Endothelial cell of umbilical vein (primary cell): ENCODE results near the gene TSPAN5. TPM values are rescaled to one million over a fixed set of nuclear protein-coding genes. Genes with fewer than 3 reads are reported as not detected.

Source experiments
- BruUV-seq: library from RNA; stranded (reverse); fragments of 400-500 nt; replicated peaks from 2 replicates; lab custom pipeline; 2021; lab: Mats Ljungman, UMichigan
- CTCF ChIA-PET: fragments of 300-600, 350-600 bp; sonication (Branson Sonifier 250); formaldehyde crosslinking; loops from one replicate; lab custom pipeline; 2021; ENCODE audit warnings: antibody characterized with exemption, inconsistent platforms; lab: Charles Lee
- POLR2A ChIA-PET: fragments of 300-600, 350-600 bp; sonication (Branson Sonifier 250); formaldehyde crosslinking; loops from one replicate; lab custom pipeline; 2021; ENCODE audit warnings: antibody characterized with exemption, inconsistent platforms; lab: Charles Lee
- DNase-seq: peaks from one replicate; pipeline ENCODE4 v3.0.0-alpha.2; 2011; ENCODE audit warnings: low read depth, low spot score
- FAIRE-seq: peaks from 2 replicates; lab custom pipeline; 2011; peaks lifted over from hg19 to GRCh38; lab: Jason Lieb, UNC
- H2AFZ ChIP-seq: 2 replicates; pipeline ENCODE4 v1.6.0; 2012; ENCODE audit warnings: low read depth, low read length, control low read depth, inconsistent platforms
- H3K27ac ChIP-seq: 2 replicates; pipeline ENCODE4 v1.5.1; 2011; ENCODE audit warnings: low read depth, mild to moderate bottlenecking, control low read depth, low read length, moderate library complexity; ENCODE audit not compliant: insufficient read depth
- H3K27me3 ChIP-seq, 2 experiments: 2 replicates each; pipeline versions ENCODE4 v1.6.0 to v1.6.1; 2011; ENCODE audit warnings: low read length in 2 of 2, mixed read lengths in 1 of 2; ENCODE audit not compliant: control insufficient read depth in 2 of 2, insufficient read depth in 2 of 2
- H3K36me3 ChIP-seq, 2 experiments: 2 replicates in 1 of 2; 3 replicates in 1 of 2; pipeline ENCODE4 v1.5.1; 2011; ENCODE audit warnings: low read length in 2 of 2, mild to moderate bottlenecking in 1 of 2, moderate library complexity in 1 of 2; ENCODE audit not compliant: control insufficient read depth in 2 of 2, insufficient read depth in 2 of 2; ENCODE audit errors: extremely low read depth in 1 of 2
- H3K4me1 ChIP-seq: 3 replicates; pipeline ENCODE4 v1.5.1; 2011; ENCODE audit warnings: mild to moderate bottlenecking, low read length; ENCODE audit not compliant: control insufficient read depth, insufficient read depth; ENCODE audit errors: extremely low read depth
- H3K4me2 ChIP-seq: 2 replicates; pipeline ENCODE4 v1.6.1; 2011; ENCODE audit warnings: low read length, control low read depth, mixed read lengths; ENCODE audit not compliant: insufficient read depth
- H3K4me3 ChIP-seq, 3 experiments: fragments of 200-600 bp in 1 of 3; sonication (generic), shearing (Covaris generic) in 1 of 3; replicated peaks in 1 of 3; 2 replicates each; pipeline ENCODE4 v1.5.1; 2011 to 2016; ENCODE audit warnings: control low read depth in 3 of 3, low read length in 3 of 3, mild to moderate bottlenecking in 2 of 3, inconsistent platforms in 1 of 3, low read depth in 1 of 3, moderate library complexity in 1 of 3; ENCODE audit not compliant: insufficient read depth in 1 of 3
- H3K79me2 ChIP-seq: 2 replicates; pipeline ENCODE4 v1.6.0; 2012; ENCODE audit warnings: low read length, inconsistent platforms; ENCODE audit not compliant: control insufficient read depth, insufficient read depth
- H3K9ac ChIP-seq: replicated peaks from 2 replicates; pipeline ENCODE3; 2011; ENCODE audit warnings: low read length, control low read depth; ENCODE audit not compliant: insufficient read depth; ENCODE audit errors: extremely low read depth
- H3K9me1 ChIP-seq: replicated peaks from 3 replicates; pipeline ENCODE4 v1.6.0; 2011; ENCODE audit warnings: mild to moderate bottlenecking, low read length; ENCODE audit not compliant: control insufficient read depth, insufficient read depth; ENCODE audit errors: extremely low read depth
- H3K9me3 ChIP-seq: replicated peaks from 2 replicates; pipeline ENCODE4 v1.5.1; 2012; ENCODE audit warnings: low read length, inconsistent platforms; ENCODE audit not compliant: control insufficient read depth, insufficient read depth
- H4K20me1 ChIP-seq: replicated peaks from 2 replicates; pipeline ENCODE3; 2011; ENCODE audit warnings: mild to moderate bottlenecking, low read length; ENCODE audit not compliant: control insufficient read depth, insufficient read depth; ENCODE audit errors: extremely low read depth
- CTCF ChIP-seq, 2 donors: IDR thresholded peaks; 1 replicate in 1 of 2; 2 replicates in 1 of 2; pipeline ENCODE4 v1.5.1; 2011; ENCODE audit warnings: low read length in 2 of 2, mild to moderate bottlenecking in 2 of 2, moderate library complexity in 2 of 2, control low read depth in 1 of 2, inconsistent platforms in 1 of 2, low read depth in 1 of 2; ENCODE audit not compliant: insufficient read depth in 1 of 2; ENCODE audit errors: extremely low read depth in 1 of 2
- EZH2 ChIP-seq: IDR thresholded peaks from 2 replicates; pipeline ENCODE4 v1.6.1; 2012; ENCODE audit warnings: borderline replicate concordance, low read depth, mild to moderate bottlenecking, moderate library complexity, low read length, inconsistent platforms; ENCODE audit not compliant: severe bottlenecking
- FOS ChIP-seq: IDR thresholded peaks from 2 replicates; pipeline ENCODE4 v1.6.1; 2011; ENCODE audit warnings: mild to moderate bottlenecking, low read length, moderate library complexity, borderline replicate concordance; ENCODE audit not compliant: insufficient read depth
- GATA2 ChIP-seq: IDR thresholded peaks from 2 replicates; pipeline ENCODE4 v1.7.0; 2011; ENCODE audit warnings: low read depth, mild to moderate bottlenecking, moderate library complexity, mixed read lengths, low read length; ENCODE audit not compliant: insufficient read length, insufficient read depth
- JUN ChIP-seq: IDR thresholded peaks from 2 replicates; pipeline ENCODE4 v1.6.1; 2011; ENCODE audit warnings: borderline replicate concordance, low read depth; ENCODE audit not compliant: insufficient read length, insufficient read depth
- MAX ChIP-seq: IDR thresholded peaks from 2 replicates; pipeline ENCODE4 v1.6.1; 2011; ENCODE audit not compliant: insufficient read depth, insufficient read length
- MYC ChIP-seq: IDR thresholded peaks from one replicate; pipeline ENCODE4 v1.6.1; 2011; ENCODE audit warnings: mild to moderate bottlenecking, low read depth, low read length
- POLR2A ChIP-seq: IDR thresholded peaks from 2 replicates; pipeline ENCODE4 v1.6.1; 2012; ENCODE audit warnings: low read depth, mild to moderate bottlenecking, control low read depth, low read length
- POLR2AphosphoS5 ChIP-seq: IDR thresholded peaks from 2 replicates; pipeline ENCODE4 v1.6.1; 2012; ENCODE audit warnings: low read depth, mild to moderate bottlenecking, control low read depth, low read length, moderate library complexity; ENCODE audit not compliant: insufficient read depth
- dilution Hi-C: fragments of 300-500 bp; cut with MboI; formaldehyde crosslinking; loops from one replicate; pipeline ENCODE4 v1.15.0; 2019; ENCODE audit warnings: low sequenced_read_pairs; ENCODE audit not compliant: extremely low pct_ligation_motif_present
- intact Hi-C: fragments of 100-400 bp; cut with micrococcal nuclease; formaldehyde crosslinking; loops from one replicate; pipeline ENCODE4 v1.10.0; 2022
- polyA plus RNA-seq, 4 experiments: library from polyadenylated mRNA; depleted of rRNA in 3 of 4; stranded (reverse) in 3 of 4; unstranded in 1 of 4; fragments of >200 nt; gene quantifications; 2 replicates each; pipeline versions ENCODE4 v1.2.1 to v1.2.3, GENCODE V29; 2011 to 2012; ENCODE audit warnings: missing spikeins in 1 of 4
- total RNA-seq: library from RNA; stranded (reverse); gene quantifications from 2 replicates; pipeline ENCODE4 v1.2.3, GENCODE V29; 2021

The TSPAN5 gene
- total and polyA plus RNA-seq, 2 donors (not counting 3 experiments of a cell fraction or from before 2014, with no cell fraction given), result 45.1 to 50.2 TPM

GRCh38 chr4:98503676-98504075 is 154.7 kb downstream of the TSPAN5 start:
- Histone ChIP-seq H3K9me3 (no peaks in the 10 kb centered on the region), H3K4me3 (no peak overlapping the region), H3K4me2 (no peak overlapping the region), H3K27me3 (no peaks in the 10 kb centered on the region), H3K36me3 (peaks cover 0 to 7% of the 10 kb centered on the region in 2 experiments), H3K9me1 (no peaks in the 10 kb centered on the region), H4K20me1 (no peaks in the 10 kb centered on the region), H2AFZ (no peak overlapping the region), H3K79me2 (peaks cover 3% of the 10 kb centered on the region), H3K27ac (no peak overlapping the region), H3K4me1 (no peaks in the 10 kb centered on the region), H3K9ac (no peak overlapping the region)
- CTCF ChIA-PET, result no interaction called here
- POLR2A ChIA-PET, result no interaction called here
- BruUV-seq, result no TSS peak
- dilution Hi-C loops (no loop called here), intact Hi-C loops (no loop called here)
- no peak for FAIRE-seq
- TF ChIP-seq MAX, result no peak
- TF ChIP-seq JUN, result no peak
- no peak for TF ChIP-seq GATA2
- DNase-seq, result no peak

- BruUV-seq, result no TSS peak
- TF ChIP-seq POLR2AphosphoS5 (no peak), CTCF (IDR thresholded peaks at IDR 0.05; ENCODE audit: extremely low read depth in 1 of 2, insufficient read depth in 1 of 2, low read depth in 1 of 2, low read length in 2 of 2) (no peak), FOS (no peak), EZH2 (no peak), POLR2A (no peak), MAX (no peak), GATA2 (no peak), JUN (no peak), MYC (no peak)
Observed at GRCh38 chr4:98502624-98503023, 155.8 kb downstream of the TSPAN5 start.

More at GRCh38 chr4:98502624-98503023, 155.8 kb downstream of the TSPAN5 start:
- no peak for DNase-seq
- dilution Hi-C loops, result no loop called here
- no peak overlapping the region for H3K4me3 ChIP-seq
- CTCF ChIA-PET, result no interaction called here
- H3K9me3 ChIP-seq, result no peaks in the 10 kb centered on the region
- H3K36me3 ChIP-seq, result peaks cover 0 to 12% of the 10 kb centered on the region in 2 experiments
- H4K20me1 ChIP-seq, result no peaks in the 10 kb centered on the region
- H3K27ac ChIP-seq, result no peak overlapping the region
- POLR2A ChIA-PET, result no interaction called here
- no peak for FAIRE-seq
- peaks cover 3% of the 10 kb centered on the region for H3K79me2 ChIP-seq
- H3K4me2 ChIP-seq, result no peak overlapping the region
- H3K9me1 ChIP-seq, result no peaks in the 10 kb centered on the region
- H3K4me1 ChIP-seq, result no peaks in the 10 kb centered on the region
- no peak overlapping the region for H3K9ac ChIP-seq
- no peaks in the 10 kb centered on the region for H3K27me3 ChIP-seq
- intact Hi-C loops, result no loop called here
- H2AFZ ChIP-seq, result no peak overlapping the region
